H7 (cell line): ENCODE data around the gene HOXD11. TPM values are rescaled to one million over a fixed set of nuclear protein-coding genes. Genes with fewer than 3 reads are reported as not detected.
A peak's percentile ranks its signal among the peaks of the same experiment; 100 is the strongest.

Experiments
- DNase-seq: peaks from one replicate; pipeline ENCODE4 v3.0.0; 2012
- H3K27me3 ChIP-seq: 2 replicates; pipeline ENCODE4 v1.6.0; 2011; ENCODE audit warnings: mild to moderate bottlenecking, low read length; ENCODE audit not compliant: control insufficient read depth, insufficient read depth
- H3K36me3 ChIP-seq: replicated peaks from 2 replicates; pipeline ENCODE4 v1.5.1; 2011; ENCODE audit warnings: low read length; ENCODE audit not compliant: control insufficient read depth, insufficient read depth
- H3K4me3 ChIP-seq: 2 replicates; pipeline ENCODE4 v1.5.1; 2011; ENCODE audit warnings: low read depth, mild to moderate bottlenecking, control low read depth, low read length, moderate library complexity; ENCODE audit not compliant: insufficient read depth
- total RNA-seq: library from RNA; depleted of rRNA; stranded (reverse); fragments of >200 nt; shearing (Covaris generic); gene quantifications from 2 replicates; pipeline ENCODE4 v1.2.3, GENCODE V29; 2014

Gene HOXD11
- total RNA-seq, 1 experiment from 2014 or later = not detected

DNA sequence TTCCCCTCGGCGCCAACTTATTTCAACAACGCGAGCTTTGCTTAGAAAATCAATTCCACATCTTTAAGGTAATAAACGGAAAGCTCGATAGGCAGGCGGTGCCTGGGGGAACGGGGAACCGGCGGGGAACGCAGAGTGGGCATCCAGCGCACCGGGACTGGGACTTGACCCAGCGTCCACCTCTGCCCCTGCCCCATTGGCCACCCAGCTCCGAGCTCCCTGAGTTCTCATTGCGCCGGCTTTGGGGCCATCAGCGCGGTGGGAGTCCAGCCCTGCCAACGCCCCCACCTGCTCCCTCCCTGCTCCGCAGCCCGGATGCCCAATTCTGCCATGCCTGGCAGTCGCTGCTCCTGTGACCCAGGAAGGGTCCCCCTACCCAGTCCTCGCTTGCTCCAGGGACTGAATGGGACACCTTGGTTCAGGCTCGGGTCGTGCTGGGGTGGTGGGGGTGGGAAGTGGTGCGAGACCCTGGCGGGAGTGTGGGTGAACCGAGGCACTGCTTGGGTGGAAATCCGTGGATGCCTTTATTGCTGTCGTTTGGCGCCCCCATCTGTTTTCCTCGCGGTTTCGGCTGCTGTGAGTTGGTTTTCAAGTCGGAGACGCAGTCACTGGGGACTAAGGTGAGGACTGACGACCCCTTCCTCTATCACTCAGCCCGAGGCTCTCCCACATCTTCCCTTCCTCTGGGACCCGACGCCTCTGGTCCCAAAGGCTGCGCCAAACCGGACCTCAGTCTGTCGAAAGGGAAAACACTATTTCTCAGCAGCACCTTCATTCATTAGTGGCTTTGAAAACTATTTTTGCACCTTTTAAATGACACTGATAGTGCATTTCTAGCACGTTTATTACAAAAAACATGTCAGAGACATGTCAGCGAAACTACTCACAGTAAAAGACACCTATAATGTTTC lies 21.0 kb upstream of the HOXD11 start:
- Histone ChIP-seq H3K36me3 (no peaks in the 10 kb centered on the region), H3K4me3 (peak overlapping the region; percentile 8; the same call in 1 of the 2 replicates), H3K27me3 (peaks cover 100% of the 10 kb centered on the region)
- DNase-seq = peak; percentile 84

DNA sequence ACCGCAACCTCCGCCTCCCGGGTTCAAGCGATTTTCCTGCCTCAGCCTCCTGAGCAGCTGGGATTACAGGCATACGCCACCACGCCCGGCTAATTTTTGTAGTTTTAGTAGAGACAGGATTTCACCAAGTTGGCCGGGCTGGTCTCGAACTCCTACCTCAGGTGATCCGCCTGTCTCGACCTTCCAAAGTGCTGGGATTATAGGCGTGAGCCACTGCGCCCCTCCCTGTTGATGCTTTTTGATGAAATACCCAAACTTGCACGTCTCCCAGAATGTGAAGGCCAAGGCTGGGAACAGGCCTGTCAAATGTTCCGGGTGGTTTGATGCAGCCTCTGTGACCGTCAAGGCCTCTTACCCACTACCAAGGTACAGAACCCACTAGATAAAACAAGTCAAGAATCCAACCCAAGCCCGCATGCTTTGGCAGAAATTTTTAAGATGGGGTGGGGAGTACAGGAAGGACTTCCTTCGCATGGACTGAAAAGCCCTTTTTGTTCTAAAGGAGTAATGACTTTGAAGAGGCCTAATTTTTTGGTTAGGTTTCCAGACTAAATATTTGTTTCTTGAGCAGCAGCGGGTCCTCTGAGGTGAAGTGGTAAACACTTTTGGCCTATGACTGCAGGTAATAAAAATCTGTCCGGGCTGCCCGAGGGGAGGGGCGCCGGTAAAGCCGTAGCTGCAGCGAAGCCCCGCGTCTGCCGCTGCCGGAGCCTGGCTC lies 19.6 kb upstream of the HOXD11 start:
- Histone ChIP-seq H3K27me3 (peaks cover 98% of the 10 kb centered on the region), H3K36me3 (no peaks in the 10 kb centered on the region), H3K4me3 (peak overlapping the region; percentile 36)
- no peak for DNase-seq

DNA sequence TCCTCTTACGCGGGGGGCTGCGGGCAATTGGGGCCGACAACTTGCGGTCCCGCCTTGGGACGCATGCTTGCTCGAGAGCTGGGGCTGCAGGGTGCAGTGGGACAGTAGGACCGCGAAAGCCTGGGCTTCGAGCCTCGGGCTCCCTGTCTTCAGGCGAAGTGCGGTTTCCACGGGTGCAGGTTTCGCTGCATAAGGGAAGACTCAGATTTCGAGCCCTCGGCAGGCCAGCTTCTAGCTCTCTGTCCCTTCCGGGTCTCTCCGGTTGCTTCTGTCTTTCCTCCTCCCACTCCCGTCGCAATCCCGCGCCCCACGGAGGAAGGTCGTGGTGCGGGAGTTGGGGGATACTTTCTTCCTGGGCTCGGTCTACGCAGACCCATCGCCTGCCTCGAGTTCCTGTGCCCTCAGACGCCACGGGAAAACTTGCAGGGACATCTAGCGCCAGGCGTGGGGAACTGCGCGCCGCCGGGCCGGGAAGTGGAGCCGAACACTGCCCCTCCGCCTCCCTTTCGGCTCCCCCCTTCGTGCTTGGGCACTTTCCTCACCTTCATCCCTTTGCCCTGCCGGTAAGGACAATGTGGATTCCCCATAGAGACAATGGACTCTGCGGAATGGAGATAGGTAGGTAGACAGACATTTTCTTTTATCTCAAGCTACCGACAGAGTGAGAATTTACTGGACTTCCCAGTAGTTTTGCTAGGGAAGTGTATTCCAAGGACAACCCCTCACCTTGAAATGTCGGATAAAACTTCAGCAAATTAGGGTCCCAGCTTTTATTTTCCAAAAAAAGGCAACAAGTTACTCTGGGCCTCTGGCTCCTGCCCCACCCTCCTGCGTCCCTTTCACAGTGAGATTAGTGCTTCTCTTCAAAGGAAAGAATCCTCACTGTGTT lies 18.8 kb upstream of the HOXD11 start:
- H3K27me3 ChIP-seq = peaks cover 95% of the 10 kb centered on the region
- DNase-seq = peak; percentile 87

DNA sequence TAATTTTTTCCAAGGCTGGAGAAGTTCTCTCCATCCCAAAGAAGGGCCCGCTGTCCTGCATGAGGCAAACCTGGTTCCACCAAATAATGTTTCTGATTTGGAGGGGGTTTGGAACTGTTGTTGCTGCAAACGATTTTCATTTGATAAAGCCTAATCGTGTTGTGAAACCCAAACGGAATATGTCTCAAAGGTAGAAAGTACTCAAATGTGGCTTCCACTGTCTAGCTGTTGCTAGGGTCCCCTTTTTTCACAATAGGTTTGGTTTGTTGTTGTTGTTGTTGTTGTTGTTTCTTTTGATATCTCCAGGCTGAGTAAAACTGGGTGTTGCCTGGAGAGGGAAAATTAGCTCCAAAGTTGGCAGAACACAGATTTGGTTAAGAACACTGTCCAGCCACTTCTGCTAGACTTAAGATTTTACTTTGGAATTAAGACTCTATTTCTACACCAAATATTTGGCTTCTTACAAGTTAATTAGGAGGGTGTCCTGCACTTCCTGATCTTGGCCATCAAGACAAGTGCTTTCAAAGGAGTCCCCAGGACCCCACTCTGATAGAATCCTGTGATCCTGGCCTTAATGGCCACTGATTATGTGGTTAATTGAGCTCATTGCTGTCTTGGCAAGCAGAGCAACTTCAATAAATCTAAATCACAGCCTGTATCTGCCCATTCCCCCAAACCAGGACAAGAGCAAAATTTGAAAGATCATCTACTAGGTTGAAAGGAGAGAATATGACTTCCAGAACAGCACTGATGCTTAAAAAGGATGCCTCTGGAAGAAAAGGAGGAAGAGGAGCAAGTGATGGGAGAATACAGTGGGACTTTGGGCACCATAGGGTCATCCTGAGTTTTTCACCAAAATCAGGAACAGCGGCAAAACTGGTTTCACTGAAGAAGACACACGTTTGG lies 17.9 kb upstream of the HOXD11 start:
- no peak overlapping the region for H3K4me3 ChIP-seq
- no peak for DNase-seq
- H3K27me3 ChIP-seq = peaks cover 95% of the 10 kb centered on the region
- H3K36me3 ChIP-seq = no peaks in the 10 kb centered on the region

More for the DNA sequence above, 18.8 kb upstream of the HOXD11 start:
- H3K36me3 ChIP-seq = no peaks in the 10 kb centered on the region
- peak overlapping the region; percentile 36 for H3K4me3 ChIP-seq

DNA sequence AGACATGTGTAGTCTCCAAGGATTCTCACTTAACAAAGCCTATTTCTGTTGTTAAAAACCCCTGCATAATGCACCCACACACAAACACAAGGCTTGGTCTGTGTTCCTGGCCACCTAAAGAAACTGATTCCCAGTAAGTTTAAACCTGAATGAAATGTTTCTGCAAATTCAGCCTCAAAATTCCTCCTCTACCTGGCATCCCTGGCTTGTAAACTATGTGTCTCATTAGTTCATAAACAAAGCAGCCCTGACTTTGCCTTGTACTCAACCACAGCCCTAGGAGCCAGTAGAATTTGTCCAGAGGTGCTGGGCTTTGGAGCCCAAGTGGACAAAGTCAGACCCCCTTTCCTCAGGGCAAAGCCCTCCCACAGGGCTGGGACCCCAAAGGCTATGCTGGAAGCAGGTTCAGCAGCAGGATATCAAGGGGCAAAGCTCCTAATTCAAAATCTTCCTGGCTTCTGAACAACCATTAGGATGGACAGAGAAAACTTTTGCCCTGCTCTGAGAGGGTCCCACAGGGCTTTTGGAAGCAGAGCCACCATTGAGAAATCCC lies 17.2 kb upstream of the HOXD11 start:
- peaks cover 95% of the 10 kb centered on the region for H3K27me3 ChIP-seq

DNA sequence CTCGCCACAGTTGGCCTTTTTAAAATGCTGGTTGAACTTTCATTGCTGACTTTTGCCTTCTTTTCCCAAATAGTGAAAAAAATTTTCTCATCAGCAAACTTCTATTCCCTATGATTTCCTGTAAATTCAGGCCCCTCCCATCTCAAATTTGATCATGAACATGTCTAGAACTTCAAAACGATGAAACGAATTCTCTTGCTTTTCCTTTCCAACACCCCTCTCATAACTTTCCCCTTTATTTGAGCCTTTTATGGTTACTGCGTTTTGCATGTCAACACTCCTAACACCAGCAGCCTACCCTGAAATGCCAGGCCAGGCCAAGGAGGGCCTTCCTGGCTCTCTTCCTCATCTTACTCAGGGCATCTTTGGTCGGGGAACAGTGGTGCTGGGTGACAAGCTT lies 16.2 kb upstream of the HOXD11 start:
- peaks cover 95% of the 10 kb centered on the region for H3K27me3 ChIP-seq
- no peak for DNase-seq
- no peaks in the 10 kb centered on the region for H3K36me3 ChIP-seq
- no peak overlapping the region for H3K4me3 ChIP-seq

More for the DNA sequence above, 17.2 kb upstream of the HOXD11 start:
- Histone ChIP-seq H3K36me3 (no peaks in the 10 kb centered on the region), H3K4me3 (no peak overlapping the region)
- DNase-seq = no peak

DNA sequence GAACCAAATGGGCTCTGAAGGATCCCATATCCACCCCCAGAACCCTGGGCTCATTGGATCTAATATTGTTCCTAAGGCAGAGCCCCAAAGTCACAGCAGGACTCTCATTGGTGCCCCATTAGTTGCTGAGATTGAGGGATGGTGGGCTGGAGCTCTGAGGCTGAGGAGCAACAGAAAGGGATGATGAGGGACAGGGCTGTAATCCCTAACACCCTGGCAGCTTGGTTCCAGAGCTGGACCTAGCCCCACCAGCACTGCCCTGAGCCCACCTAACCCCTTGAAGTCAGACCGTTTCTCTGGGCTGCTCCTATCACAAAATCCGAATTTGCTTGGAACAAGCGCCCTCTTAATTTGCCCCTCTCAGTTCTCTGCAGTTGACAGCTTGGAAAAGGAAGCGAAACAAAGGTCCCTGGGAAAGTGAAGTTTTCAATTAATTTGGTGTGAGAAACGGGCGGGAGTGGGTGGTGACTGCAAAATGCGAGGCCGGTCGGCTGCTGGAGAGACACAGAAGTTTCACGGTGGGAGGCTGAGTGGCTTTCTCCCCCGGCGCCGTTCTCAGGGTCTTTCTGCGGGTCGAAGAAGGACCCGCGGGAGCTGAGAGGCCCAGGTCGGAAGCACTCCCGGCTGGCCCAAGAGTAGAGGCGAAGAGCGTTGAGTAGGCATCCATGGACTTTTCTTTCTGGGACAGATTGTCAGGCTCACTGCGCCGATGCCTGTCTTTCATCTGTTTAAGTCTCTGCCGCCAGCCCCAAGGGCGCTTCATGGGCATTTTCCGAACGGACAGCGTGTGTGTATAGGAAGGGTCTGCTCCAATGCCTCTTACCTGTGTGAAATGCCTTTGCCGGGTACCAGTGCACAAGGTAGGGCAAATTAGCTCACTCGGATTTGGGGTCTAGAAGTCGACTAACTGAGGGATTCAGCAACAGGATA lies 15.5 kb upstream of the HOXD11 start:
- Histone ChIP-seq H3K4me3 (no peak overlapping the region), H3K27me3 (peaks cover 95% of the 10 kb centered on the region), H3K36me3 (no peaks in the 10 kb centered on the region)
- DNase-seq = peak; percentile 54

DNA sequence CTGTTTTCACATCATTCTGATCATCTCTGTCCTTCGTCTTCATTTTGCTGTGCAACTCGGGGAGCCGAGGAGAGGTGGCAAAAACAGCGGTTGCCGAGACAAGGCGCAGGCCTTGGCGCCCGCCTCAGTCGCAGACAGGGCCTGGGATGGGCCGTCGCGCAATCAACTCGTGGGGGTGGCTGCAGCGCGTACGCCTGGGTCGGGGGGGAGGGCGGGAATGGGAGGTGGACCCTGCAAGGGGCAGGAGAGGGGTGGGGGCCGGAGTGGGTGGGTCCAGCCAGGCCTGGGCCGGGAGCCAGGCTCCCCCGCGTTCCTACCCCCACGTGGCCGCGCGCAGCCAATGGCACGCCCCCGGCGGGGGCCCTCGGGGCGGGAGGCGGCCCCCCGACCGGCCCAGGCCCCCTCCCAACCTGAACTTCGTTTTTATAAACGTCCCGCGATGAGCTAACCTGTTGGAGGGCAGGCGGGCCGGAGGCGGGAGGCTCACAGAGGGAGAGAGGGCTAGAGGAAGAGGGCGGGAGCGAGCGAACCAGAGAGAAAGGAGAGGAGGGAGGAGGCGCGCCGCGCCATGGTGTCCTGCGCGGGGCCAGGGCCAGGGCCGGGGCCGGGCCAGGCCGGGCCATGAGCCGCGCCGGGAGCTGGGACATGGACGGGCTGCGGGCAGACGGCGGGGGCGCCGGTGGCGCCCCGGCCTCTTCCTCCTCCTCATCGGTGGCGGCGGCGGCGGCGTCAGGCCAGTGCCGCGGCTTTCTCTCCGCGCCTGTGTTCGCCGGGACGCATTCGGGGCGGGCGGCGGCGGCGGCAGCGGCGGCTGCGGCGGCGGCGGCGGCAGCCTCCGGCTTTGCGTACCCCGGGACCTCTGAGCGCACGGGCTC lies 14.6 kb upstream of the HOXD11 start, which contains the start of gene HOXD13:
TSS of gene HOXD13 (plus strand) at position 452 of the 875 bp plus-strand sequence. CDS start at position 622, 170 bp downstream.
- peaks cover 93% of the 10 kb centered on the region for H3K27me3 ChIP-seq
- peak within 1 kb of the TSS; percentile 14 for H3K4me3 ChIP-seq
- H3K36me3 ChIP-seq = no peaks in the 10 kb centered on the region
- peak; percentile 92 for DNase-seq

DNA sequence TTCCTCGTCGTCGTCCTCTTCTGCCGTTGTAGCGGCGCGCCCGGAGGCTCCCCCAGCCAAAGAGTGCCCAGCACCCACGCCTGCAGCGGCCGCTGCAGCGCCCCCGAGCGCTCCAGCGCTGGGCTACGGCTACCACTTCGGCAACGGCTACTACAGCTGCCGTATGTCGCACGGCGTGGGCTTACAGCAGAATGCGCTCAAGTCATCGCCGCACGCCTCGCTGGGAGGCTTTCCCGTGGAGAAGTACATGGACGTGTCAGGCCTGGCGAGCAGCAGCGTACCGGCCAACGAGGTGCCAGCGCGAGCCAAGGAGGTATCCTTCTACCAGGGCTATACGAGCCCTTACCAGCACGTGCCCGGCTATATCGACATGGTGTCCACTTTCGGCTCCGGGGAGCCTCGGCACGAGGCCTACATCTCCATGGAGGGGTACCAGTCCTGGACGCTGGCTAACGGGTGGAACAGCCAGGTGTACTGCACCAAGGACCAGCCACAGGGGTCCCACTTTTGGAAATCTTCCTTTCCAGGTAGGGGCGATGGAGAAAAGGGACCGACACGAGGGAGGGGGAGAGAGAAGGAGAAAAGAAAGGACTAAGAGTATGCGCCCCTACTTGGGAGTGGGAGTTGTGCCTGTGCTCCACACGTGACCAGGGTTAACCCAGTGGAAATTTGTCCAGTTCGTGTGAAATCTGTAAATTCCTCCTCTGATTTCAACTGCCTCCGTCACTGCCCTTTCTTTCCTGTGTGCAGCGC lies 13.8 kb upstream of the HOXD11 start:
- H3K4me3 ChIP-seq = peak overlapping the region; percentile 14; the same call in 1 of the 2 replicates
- H3K36me3 ChIP-seq = no peaks in the 10 kb centered on the region
- H3K27me3 ChIP-seq = peaks cover 92% of the 10 kb centered on the region
- peak; percentile 81 for DNase-seq

DNA sequence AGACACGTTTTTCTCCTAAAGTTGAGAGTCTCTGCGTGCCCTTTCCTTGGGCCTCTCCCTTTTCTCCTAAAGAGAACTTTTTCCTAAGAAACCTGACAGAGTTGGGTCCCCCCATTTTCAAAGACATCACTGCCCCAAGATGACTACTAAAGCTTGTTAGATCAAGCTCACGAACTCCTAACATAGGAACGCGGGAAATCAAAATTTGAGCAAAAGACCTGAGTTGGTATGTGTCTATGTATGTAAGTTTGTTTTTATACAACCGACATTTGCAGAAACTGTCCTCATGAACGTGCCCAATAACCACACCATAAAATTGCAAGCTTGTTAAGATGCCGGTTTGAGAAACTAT lies 13.2 kb upstream of the HOXD11 start:
- no peaks in the 10 kb centered on the region for H3K36me3 ChIP-seq
- H3K4me3 ChIP-seq = no peak overlapping the region
- no peak for DNase-seq
- peaks cover 92% of the 10 kb centered on the region for H3K27me3 ChIP-seq

DNA sequence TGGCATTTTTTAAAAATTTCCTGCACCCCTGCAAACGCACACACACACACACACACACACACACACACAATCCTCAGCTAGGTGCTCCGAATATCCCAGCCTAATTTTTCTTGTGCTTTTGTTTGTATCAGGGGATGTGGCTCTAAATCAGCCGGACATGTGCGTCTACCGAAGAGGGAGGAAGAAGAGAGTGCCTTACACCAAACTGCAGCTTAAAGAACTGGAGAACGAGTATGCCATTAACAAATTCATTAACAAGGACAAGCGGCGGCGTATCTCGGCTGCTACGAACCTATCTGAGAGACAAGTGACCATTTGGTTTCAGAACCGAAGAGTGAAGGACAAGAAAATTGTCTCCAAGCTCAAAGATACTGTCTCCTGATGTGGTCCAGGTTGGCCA lies 12.7 kb upstream of the HOXD11 start:
- Histone ChIP-seq H3K27me3 (peaks cover 92% of the 10 kb centered on the region), H3K4me3 (no peak overlapping the region), H3K36me3 (no peaks in the 10 kb centered on the region)
- DNase-seq = no peak
